NCI-H2227 (cell line): ENCODE measurements around the gene PCCA.
"Not testable (repeated sequence)": the region's sequence is repeated elsewhere in the genome, so short reads cannot be mapped to it uniquely, and the experiment has no call there.

Experiments
- DNase-seq: peaks from one replicate; lab custom pipeline; 2025; ENCODE audit not compliant: unreplicated experiment; lab: John Stamatoyannopoulos, UW

The PCCA gene

DNA sequence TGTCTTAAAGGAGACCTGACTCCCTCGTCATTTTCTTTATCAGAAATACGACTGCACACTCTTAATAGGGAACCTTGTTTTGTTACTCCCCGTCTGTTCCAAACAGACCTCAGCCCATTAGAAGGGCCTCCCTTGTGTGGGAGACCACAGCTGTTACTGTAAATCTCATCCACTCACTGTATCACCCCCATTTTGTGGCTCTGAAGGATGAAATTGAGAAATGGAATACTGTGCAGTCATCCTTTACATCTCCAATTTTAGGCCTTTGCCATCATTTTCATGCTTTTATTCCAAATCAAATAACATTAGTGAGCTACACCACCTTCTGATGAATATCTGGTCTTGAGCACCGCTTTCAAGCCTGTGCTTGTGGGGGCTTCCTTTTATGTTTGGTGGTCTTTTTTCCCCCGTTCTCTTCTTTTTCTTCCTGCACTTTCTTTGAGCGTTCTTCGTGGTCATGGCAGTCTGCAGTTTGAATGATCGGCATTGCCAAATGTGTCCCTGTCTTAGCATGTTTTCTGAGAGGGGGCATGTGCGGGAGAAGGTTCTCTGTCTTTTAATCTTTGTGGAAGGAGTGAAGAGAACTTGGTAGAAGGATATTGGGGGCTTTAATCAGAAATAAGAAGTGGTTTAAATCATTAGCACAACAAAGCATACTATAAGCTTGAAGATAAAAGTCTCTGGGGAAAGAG is 433.9 kb downstream of the PCCA start:
- no peak for DNase-seq

DNA sequence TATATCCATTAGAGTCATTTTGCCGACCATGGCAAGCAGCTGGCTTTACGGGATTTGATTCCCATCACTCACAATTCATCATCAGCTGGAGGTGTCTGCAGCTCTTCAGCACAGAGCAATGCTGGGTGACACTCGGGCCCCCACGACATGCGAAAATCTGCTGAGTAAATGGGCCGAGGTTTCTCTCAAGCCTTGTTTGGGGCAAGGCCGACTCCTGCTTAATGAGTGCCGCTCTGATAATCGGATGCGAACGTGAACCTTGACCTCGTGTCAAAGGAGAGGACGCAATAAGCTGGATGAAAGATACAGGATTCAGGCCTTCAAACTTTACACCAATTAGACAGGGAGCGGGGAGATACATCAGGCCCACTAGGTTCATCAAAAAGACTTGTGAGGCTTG is 434.5 kb downstream of the PCCA start:
- no peak for DNase-seq

DNA sequence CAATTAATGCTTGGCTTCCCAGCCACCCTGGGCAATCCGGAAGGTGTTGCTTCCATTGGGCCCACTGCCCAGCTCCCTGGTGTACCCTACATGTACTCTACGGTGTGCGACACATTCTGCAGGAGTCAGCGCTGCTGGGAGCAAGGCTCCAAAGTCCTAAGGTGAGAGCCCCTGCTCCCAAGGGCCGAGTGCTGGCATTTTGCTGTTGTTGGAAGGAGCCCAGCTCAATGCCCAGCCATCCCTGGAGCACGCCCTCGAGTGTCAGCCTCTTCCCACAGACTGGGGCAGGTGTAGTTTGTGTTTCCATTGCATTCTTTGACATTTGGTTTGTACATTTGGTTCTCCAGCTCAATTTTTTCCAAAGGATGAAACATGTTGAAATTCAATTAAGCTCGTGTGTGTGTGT is 435.1 kb downstream of the PCCA start:
- no peak for DNase-seq

DNA sequence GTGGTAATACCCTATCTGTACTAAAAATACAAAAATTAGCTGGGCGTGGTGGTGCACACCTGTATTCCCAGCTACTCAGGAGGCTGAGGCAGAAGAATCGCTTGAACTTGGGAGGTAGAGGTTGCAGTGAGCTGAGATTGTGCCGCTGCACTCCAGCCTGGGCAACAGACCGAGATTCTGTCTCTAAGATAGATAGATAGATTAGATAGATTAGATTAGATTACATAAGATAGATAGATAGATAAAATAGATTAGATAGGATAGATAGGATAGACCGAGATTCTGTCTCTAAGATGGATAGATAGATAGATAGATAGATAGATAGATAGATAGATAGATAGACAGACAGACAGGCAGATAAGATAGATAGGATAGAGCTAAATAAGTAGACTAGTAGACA is 435.8 kb downstream of the PCCA start:
- not testable (repeated sequence) for DNase-seq

DNA sequence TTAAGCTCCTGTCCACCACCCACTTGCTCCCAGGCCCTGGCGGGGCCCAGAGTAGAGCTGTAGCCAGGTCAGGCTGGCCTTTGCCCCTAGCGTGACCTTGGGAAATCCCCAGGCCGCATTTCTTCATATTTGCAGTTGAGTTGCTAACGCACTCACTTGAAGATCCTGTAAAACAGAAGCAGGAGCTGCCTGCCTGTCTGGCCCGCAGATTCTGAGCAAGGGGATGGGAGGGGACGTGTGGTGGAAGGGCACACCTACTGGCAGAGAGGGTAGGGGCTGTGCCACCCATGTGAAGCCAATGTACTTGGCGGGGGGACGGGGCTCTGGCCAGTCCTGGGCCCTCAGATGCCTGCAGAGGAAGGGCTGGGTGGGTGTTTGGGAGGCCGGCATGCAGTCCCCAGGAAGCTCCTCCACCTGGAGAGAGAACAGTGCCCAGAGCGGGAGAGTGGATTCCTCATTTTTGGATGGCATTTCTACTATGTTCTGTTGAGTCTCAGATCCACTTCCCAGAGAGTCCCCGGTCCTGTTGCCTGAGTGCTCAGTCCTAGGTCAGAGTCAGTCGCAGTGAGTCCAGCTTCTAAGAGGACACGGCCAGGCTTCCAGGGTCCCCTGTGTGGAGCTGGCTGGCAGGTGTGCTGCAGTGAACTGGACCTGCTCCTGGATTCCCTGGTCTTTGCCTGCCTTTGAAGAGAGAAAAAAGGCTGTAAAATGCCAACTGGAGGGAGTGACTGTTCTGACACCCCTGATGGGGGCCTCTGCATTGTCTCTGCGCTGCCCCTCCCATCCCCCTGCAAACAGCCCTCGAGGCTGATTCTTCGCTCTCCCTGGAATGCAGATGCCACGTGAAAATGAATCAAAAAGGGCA is 436.8 kb downstream of the PCCA start:
- no peak for DNase-seq

DNA sequence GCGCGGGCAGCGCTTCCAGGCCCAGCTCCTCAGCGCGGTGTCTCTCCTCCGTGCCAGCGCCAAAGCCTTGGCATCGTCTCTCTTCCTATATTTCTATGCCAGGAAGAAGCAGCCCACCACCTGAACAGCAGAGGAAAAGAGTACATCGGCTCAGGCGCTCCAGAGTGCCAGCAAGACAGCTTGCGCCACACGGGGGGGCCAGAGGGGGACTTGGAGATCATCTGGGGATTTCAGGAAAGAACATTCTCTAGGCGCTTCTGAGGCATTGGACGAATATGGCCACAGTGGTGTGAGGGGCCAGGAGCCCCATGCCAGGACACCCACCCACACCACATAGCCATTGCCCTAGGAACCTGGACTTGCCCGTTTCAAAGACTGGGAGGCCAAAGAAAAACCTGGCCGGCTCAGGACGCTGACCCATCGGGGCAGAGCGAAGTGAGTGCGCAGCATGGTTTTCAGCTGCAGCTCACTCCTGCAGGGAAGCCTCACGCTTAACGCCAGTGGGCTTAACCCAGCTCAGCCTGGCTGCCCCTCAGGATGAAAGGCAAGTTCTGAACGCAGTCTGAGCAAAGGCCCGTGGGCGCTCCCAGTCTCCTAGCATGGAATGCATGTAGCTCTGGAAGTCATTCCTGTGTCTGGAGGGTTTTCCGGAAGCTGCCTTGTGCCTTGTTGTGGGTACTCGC is 437.6 kb downstream of the PCCA start:
- no peak for DNase-seq

DNA sequence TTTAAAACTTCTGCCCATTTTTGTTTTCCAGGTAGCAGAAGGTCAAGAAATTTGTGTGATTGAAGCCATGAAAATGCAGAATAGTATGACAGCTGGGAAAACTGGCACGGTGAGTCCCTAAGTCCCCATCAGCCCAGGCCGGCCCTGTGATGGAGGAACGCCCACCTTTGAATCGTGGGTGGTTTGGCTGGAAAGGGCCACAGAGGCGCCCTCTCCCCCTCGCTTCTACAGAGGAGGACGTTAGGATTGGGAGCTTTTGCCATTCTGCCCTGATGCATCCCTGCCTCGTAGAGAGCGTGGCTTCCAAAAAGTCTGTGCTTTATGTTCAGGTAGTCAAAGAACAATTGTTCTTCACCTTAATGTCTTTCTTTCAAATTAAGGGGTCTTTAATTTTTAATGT is 438.8 kb downstream of the PCCA start:
- DNase-seq = no peak

DNA sequence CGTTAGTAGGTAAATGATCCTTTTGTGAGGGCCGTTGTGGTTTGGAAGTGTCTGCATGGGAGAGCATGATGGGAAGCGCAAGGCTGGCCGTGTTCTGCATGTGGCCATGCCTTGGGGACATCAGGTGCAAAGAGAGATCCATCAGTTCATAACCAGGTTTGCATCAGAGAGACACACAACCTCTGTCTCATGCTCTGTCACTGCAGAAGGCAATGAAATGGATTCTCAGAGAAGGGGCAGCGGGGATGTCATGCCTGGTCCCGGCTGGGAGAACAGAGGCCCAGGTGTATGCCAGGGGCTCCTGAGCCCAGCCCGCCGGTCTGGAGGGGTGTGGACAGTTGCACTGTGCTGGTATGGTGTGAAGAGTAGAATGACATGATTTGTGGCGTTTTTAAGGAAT is 439.5 kb downstream of the PCCA start:
- no peak for DNase-seq

DNA sequence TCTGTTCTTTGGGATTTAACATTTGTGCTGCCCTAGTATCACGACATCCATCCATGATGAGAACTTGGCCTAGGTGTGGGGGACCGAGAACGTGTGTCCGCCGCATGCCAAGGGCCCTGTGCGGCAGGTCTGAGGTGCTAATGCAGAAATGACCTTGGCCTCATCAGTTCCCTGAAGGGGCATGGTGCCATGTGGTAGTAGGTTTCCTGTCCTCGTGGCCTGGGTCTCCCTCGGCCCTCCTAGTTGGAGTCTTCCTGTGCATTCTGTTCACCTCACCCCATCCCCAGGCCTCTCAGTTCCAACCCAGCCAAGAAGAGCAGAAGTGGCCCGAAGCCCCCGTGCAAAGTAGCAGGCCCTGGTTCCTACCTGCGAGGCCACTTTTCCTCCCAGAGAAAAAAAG is 439.9 kb downstream of the PCCA start:
- DNase-seq = no peak

DNA sequence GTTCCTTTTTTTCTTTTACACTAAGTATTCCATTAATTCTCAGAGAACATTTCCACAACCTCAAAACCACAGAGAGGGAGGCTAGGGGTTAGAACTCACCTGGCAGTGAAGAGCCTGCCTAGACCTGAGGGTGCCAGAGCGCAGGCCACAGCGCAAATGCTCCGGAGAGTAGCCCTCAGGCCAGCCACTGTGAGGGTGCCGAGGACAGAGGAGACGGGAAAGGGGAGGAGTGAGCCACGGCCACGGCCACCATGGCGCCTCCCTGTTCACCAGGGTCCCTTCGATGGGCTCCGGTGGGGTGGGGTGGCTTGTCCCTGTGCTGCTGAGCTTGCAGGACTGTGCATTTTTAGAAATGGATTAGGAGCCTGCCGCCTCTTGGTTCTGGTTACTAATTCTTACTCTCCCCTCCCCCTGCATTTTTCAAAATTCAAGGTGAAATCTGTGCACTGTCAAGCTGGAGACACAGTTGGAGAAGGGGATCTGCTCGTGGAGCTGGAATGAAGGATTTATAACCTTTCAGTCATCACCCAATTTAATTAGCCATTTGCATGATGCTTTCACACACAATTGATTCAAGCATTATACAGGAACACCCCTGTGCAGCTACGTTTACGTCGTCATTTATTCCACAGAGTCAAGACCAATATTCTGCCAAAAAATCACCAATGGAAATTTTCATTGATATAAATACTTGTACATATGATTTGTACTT is 440.9 kb downstream of the PCCA start:
- DNase-seq = no peak

DNA sequence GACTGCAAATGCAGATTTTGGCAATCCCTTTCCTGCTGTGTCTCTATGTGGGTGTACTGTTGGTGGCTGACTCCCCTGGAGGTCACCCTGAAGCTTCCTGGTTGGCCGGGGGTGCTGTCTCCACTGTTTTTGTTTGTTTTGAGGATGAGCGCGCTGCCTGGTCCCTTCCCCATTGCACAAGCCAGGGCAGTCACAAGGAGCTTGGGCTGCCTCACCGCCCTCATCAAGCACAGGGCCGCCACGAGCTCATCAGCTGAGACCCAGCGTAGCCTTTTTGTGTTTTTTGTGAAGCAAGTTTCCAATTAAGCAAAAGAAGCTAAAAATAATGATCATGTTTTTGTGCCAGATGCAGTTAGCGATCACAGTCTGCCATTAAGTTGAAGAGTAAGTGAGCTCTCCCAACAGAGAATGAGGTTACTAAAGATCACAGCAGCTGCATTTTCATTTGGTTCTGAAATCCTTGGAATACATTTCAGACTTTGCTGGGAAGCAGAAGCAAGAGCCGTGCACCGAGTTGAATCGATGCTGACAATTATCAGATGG is 441.8 kb downstream of the PCCA start:
- peak; percentile 93 for DNase-seq

DNA sequence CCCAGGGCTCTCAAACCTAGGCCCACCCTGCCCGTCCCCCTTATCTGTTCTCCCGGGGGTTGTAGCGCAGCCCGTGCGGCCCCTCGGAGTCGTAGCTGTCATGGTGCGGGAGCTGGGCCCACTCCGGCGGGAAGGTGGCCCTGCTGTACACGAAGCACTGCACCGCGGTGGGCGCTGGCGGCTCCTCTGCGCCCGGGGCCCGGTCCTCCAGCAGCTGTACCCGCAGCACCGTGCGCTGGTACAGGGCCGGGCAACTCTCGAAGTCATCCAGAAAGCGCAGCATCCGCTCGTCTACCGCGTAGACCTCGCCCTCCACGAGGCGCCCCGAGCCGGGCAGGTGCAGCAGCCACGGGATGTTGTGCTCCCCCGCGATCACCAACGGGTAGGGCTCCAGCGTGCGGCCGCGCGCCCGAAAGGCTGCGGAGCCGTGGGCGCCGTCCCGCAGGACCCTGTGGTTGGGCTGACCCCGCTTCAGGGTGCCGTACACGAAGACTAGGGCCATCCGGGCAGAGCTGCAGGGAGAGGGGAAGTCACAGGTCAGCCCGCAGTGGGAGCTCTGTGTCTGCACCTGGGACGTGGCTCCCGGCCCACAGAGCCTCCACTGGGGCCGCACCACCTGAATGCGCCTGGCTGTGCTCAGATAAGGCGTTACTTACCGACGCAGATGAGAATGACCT is 443.3 kb downstream of the PCCA start:
- no peak for DNase-seq

DNA sequence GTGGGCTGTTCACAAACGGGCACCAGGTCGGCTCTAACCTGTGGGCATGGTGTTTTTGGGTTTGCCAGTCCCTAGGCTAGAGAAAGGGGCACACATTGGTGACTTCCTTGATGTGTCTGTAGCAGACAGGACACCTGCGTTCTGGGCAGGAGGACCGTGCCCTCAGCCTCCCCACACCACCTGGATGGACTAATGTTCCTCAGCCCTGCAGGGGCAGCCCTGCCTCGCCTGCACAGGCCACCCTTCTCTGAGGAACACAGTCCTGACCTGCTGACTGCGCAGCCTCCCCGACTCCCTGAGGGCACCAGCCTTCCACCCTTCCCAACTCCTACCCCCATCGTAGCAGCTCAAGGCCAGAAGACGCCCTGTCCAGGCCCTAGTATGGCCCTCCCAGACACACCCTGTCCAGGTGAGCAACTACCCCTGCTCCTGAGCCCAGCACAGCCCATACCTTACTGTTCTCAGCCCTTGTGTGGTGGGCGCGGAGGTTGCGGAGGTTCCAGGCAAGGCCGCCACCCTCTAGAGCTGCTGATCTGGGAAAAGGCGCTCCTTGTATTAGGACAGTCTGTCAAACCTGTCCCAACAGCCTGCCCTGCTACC is 444.0 kb downstream of the PCCA start:
- no peak for DNase-seq

DNA sequence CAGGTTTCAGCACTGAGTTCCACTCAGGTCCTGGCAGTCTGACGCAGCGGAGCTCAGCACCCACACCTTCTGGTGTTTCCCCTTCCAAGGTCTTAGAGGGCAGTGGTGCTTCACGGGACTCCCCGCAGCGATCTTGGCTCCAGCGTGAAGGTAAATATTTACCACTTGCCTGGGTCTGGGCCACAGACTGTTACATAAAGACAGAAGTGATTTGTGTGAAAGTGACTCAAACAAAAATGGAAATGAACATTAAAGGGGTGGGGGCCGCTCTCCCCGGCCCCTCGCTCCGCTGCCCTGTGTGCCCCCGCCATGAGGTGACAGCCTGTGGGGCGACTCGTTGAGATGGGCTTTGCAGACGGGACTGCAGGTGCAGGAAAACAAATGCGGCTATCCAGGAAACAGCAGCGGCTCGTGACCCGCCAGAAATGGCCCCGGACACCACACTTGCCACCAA is 444.7 kb downstream of the PCCA start:
- DNase-seq = no peak

DNA sequence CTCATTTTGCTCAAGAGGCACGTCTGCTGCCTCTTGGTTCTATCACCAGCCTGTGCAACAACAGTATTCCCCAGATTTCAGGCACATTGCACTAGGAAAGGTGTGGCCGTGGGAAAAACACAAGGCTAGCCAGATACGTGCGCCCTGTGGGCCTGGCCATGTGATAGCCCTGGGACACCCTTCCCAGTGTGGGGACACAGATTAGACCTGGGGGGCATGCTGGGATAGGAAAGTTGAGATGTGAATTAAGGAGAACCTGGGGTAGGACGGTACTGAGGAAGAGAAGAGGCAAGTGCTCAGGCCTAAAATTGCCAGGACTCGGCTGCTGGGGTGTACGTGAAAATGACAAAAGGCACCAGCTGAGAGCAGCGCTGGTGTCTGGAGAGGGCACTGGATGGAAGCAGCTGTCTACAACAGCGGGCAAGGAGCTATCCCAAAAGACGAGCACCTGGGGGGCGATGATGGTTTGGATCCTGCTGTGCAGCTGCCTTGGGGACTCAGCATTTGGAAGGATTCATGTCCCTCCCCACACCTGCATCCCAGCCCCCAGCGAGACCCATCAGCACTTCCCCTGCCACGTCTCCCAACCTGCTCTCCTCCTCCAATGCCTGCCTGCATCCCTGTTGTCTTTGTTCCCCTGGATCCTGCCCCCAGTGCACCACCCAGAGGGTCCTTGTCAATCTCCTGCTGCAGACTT is 445.4 kb downstream of the PCCA start:
- DNase-seq = no peak

DNA sequence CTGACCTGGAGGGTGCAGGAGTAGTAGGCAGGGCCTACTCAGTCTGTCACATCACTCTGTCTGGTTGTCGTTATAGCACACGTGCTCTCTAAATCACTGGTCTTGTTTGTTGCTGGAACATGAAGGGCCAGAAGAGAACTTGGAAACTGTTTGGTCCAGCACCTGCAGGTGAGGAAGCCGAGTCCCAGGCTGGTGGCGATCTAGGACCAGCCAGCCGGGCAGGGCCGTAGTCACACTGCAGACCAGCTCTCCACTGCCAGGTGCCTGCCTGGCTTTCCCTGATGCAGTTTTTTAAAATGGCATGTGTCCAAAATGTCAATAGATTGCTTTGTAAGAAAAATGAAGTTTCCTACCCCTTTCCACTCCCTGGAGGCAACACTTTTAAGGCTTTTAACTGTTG is 446.0 kb downstream of the PCCA start:
- DNase-seq = no peak

DNA sequence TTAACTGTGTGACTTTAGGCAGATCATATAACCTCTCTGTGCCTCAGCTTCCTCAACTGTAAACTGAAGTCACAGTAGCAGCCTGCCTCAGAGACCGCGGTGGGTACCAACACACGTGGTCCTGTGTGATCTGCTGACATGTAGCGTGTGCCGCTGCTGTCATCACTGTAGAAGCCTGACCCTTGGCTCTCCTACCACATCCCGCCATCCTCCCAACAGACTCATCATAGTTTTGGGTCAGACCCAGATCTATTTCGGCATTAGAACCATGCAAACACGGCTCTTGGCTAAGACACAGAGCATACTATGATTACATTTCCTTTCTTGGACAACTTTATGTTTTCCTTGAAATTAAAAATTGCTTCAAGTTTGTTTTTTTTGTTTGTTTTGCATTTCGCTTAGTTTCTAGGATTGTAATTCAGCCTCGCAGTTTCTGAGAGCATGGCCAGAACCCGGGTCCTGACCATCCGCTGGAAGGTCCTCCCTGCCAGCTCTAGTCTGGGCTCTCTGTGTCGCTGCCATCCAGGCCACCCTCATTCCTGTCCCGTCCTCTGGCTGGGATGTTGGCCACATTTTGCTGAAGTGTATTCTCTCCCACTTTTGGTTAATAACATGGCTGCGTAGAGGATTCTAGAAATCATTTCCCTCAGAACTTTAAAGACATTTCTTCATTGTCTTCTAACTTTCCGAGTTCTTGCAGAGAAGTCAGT is 446.7 kb downstream of the PCCA start:
- no peak for DNase-seq

DNA sequence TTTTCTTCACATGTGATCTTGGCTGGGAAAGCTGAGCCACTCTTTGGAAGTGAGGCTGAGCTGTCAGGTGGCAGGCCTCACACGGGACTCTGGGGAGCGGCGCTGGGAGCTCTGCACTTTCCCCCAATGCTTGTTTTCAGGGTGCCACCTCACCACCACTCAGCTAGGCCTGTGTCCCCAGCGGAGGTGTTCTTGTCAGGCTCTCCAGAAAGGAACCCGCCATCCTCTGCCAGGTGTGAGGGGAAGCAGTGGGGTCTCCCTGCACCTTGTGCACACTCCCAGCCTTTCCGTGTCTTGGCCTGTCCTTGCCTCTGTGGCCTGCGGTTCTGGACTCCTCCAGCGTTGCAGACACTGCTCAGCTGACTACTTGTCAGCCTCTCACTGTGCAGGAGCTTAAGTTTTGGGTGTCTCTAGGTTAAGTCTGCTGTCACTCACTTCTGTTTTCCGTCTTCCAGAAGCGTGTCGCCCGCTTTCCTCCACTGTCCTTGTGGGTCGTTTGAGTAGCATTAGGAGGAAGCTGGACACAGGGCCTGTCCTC is 447.8 kb downstream of the PCCA start:
- no peak for DNase-seq

DNA sequence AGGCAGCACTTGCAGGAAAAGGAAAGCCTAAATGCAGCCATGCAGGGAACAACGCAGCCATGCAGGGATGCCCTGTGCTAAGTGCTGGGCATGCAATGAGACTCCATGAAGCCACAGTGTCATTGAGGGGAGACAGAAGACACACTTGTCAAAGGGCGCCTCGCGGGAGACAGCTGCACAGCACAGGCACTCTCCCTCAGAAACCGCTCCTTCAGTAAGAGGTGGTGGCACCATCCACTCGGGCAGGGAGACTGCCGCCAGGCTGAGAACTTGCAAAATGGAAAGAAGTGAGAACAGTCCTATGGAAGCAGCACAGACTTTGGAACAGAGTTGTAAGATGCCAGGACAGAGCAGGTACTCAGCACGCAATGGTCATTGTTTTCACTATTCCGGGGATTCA is 448.6 kb downstream of the PCCA start:
- no peak for DNase-seq
